ENCODE data around the gene SMPD3. TPM values are rescaled to one million over a fixed set of nuclear protein-coding genes. Genes with fewer than 3 reads are reported as not detected.

The SMPD3 gene
- polyA plus RNA-seq, 3 donors from 2014 or later, result 4.2 to 9.8 (median 7.5) TPM

DNA sequence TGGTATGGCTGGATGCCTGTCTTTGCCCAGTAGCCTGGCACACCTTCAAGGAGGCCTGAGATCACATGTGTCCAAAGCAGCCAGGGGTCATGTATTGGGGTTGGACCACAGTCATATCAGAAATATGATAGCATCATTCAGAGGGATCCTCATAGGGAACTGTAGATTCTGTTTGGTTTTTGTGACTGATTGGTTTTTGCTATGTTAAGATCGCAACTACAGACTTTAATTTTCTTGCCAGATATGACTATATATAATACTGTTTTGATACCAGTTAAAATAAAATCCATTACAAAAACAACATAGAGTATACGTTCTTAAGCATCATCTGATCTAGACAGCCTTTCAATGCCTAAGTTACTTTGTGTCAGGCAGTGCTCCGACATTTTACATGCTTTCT is 11.8 kb upstream of the SMPD3 start:
- peaks cover 4 to 6% (median 4%) of the 10 kb centered on the region in 3 donors for H3K27me3 Mint-ChIP-seq (ENCODE audit: low read depth in 3 of 3)
- no peak overlapping the region for H3K27ac Mint-ChIP-seq
- no peak for DNase-seq
- peaks cover 0 to 4% (median 0%) of the 10 kb centered on the region in 3 donors for H3K36me3 Mint-ChIP-seq
- peaks cover 0 to 2% (median 0%) of the 10 kb centered on the region in 6 donors for H3K9me3 Mint-ChIP-seq
- no peak overlapping the region for H3K4me3 Mint-ChIP-seq
- H3K4me1 Mint-ChIP-seq, result no peaks in the 10 kb centered on the region

DNA sequence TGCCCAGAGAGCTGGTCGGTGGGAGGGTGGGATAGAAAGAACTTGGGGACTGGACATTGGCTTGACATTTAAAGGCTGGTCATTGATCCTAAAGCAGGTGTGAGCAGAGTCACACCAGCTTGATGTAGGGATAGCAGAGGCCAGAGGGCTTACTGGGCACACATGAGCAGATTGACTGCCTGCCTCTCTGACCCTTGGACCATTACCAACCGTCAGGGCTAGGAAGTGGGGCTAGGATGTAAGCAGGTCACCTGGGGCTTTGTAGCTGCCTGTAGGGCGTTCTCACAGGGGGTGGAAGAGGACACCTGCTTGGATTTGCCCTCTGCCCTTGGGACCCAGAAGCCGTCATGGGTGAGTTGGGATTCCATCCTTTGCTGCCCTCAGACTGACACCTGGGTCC is 11.1 kb upstream of the SMPD3 start:
- Mint-ChIP-seq H3K36me3 (peaks cover 0 to 4% (median 0%) of the 10 kb centered on the region in 3 donors), H3K27me3 (ENCODE audit: low read depth in 3 of 3) (peaks cover 4 to 6% (median 4%) of the 10 kb centered on the region in 3 donors), H3K4me3 (no peak overlapping the region), H3K9me3 (peaks cover 0 to 2% (median 0%) of the 10 kb centered on the region in 6 donors), H3K4me1 (no peaks in the 10 kb centered on the region), H3K27ac (no peak overlapping the region)
- no peak for DNase-seq

DNA sequence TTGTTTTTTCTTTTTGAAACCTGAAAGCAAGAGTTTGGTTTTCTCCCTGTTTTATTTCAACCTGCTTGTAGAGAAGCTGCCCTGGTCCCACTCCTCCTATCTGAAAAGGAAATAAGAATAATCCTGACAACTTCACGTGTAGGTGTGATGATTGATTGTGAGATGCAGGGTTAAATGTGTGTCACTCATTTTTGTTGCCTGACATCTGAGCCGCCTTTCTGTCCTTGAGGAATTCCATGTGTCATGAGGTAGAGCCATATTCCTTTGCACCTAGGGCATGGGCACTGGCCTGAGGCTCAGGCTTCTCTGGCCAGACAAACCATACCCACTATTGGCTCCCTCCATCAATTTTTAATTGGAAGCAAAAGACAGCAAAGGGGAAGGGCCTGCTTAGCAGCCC is 10.2 kb upstream of the SMPD3 start:
- DNase-seq, result no peak
- Mint-ChIP-seq H3K4me3 (no peak overlapping the region), H3K4me1 (no peaks in the 10 kb centered on the region), H3K36me3 (peaks cover 0 to 2% (median 0%) of the 10 kb centered on the region in 3 donors), H3K9me3 (peaks cover 0 to under 1% (median 0%) of the 10 kb centered on the region in 6 donors), H3K27me3 (ENCODE audit: low read depth in 3 of 3) (peaks cover 2 to 6% (median 4%) of the 10 kb centered on the region in 3 donors), H3K27ac (no peak overlapping the region)

DNA sequence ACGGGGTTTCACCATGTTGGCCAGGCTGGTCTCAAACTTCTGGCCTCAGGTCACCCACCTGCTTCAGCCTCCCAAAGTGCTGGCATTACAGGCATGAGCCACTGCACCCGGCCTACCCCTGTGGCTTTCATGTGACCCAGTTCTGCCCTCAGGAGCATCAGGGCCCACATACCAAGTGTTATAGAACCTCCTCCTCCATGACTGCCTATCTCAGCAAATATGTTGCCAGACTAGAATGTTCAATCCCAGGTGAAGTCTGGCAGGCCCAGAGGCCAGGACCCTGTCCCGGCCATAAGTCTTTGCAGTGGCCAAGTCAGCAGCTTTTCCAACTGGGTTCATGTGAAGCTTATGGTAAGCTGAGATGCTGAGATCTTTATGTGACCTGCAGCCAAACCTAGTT is 9.8 kb upstream of the SMPD3 start:
- Mint-ChIP-seq H3K9me3 (no peaks in the 10 kb centered on the region), H3K4me1 (no peaks in the 10 kb centered on the region), H3K27me3 (ENCODE audit: low read depth in 3 of 3) (peaks cover 2 to 6% (median 4%) of the 10 kb centered on the region in 3 donors)

DNA sequence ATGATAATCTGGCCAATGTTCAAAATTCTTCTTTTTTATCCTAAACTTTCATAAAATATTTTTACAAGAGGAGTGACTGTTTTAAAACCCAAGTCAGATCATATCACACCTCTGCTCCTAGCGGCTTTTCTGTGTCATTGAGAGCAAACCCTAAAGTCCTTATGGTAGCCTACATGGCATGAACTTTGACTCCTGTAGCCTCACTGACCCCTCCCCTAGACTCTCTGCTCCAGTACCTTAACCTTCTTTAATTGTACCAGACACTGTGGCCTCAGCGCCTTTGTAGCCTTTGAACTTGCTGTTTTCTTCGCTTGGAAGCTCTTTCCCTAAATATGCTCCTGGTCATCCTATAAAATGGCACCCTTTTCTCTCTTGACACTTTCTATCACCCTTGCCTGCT is 7.3 kb upstream of the SMPD3 start:
- Mint-ChIP-seq H3K9me3 (no peaks in the 10 kb centered on the region), H3K4me1 (no peaks in the 10 kb centered on the region), H3K4me3 (no peak overlapping the region), H3K27ac (no peak overlapping the region), H3K36me3 (no peaks in the 10 kb centered on the region), H3K27me3 (ENCODE audit: low read depth in 3 of 3) (peaks cover 1 to 3% (median 2%) of the 10 kb centered on the region in 3 donors)
- no peak for DNase-seq

More for the DNA sequence above, 9.8 kb upstream of the SMPD3 start:
- Mint-ChIP-seq H3K36me3 (no peaks in the 10 kb centered on the region), H3K4me3 (no peak overlapping the region), H3K27ac (no peak overlapping the region)
- DNase-seq, result no peak

DNA sequence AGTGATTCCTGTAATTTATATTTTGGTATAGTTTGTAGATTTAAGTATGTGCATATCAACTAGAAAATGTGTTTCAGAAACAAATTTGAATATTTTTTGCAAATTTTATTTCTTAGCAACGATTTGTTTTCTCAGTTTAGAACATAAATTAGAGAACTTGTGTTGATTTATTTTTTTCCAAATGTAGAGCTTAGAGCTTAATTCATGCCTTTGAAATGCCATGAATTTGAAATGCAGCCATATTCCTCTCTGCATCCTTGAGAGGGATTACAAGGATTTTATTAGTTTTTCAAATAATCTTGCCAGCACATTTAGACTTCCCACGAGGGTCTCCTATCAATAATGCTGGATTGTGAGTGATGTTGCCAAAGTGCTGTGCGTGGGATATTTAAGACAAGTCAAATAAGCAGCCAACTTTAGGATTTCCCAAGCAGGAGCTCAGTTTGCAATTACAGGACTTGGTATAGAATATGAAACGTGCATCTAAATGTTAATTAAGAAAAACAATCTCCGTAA is 6.7 kb upstream of the SMPD3 start:
- no peak for DNase-seq
- Mint-ChIP-seq H3K9me3 (no peaks in the 10 kb centered on the region), H3K36me3 (no peaks in the 10 kb centered on the region), H3K4me1 (no peaks in the 10 kb centered on the region), H3K27me3 (ENCODE audit: low read depth in 3 of 3) (peaks cover 0 to 7% (median 2%) of the 10 kb centered on the region in 3 donors), H3K27ac (no peak overlapping the region), H3K4me3 (no peak overlapping the region)

DNA sequence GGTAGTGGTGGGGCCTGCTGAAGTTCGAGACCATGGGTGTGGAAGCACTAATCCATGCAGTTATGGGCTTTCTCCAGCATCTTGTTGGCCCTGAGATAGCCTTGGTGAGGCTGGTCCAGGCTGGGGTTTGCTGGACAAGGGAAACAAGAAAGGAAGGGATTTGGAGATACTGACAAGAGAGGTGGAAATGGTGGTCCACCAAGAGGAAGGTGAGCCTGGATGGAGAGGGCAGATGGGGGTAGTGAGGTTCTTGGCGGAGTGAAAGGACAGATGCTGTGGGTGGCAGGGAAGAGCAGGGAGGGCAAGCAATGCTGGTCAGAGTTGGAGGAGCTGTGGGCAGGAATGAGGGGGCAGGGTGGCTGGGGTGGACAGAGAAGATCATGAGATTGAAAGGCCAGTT is 5.5 kb upstream of the SMPD3 start:
- no peak for DNase-seq
- H3K36me3 Mint-ChIP-seq, result no peaks in the 10 kb centered on the region
- peaks cover 6 to 7% of the 10 kb centered on the region in 2 donors for H3K4me1 Mint-ChIP-seq
- H3K27ac Mint-ChIP-seq, result no peak overlapping the region
- no peak overlapping the region for H3K4me3 Mint-ChIP-seq
- H3K9me3 Mint-ChIP-seq, result no peaks in the 10 kb centered on the region
- peaks cover 1 to 4% (median 2%) of the 10 kb centered on the region in 3 donors for H3K27me3 Mint-ChIP-seq (ENCODE audit: low read depth in 3 of 3)

DNA sequence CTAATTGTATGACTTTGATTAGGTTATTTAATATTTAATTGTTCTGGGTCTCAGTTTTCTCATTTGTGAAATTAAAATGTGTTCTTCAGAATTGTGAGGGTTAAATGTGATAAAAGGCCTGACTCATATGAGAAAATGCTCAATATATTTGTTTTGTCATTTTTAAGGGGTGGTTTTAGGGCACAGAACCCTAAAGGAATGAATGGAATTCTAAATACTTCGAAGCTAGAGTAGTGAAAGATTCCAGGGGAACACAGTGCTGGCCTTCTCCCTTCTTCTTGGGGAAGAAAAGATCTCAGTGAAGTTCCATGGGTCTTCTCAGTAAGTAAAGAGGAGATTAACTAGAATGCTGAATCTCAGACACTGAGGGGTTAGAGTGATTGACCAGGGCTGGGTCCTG is 3.9 kb upstream of the SMPD3 start:
- DNase-seq, result no peak
- H3K4me3 Mint-ChIP-seq, result no peak overlapping the region
- peaks cover 4 to 7% (median 6%) of the 10 kb centered on the region in 3 donors for H3K27me3 Mint-ChIP-seq (ENCODE audit: low read depth in 3 of 3)
- H3K27ac Mint-ChIP-seq, result no peak overlapping the region
- H3K9me3 Mint-ChIP-seq, result no peaks in the 10 kb centered on the region
- peaks cover 13 to 15% of the 10 kb centered on the region in 2 donors for H3K4me1 Mint-ChIP-seq
- H3K36me3 Mint-ChIP-seq, result no peaks in the 10 kb centered on the region

DNA sequence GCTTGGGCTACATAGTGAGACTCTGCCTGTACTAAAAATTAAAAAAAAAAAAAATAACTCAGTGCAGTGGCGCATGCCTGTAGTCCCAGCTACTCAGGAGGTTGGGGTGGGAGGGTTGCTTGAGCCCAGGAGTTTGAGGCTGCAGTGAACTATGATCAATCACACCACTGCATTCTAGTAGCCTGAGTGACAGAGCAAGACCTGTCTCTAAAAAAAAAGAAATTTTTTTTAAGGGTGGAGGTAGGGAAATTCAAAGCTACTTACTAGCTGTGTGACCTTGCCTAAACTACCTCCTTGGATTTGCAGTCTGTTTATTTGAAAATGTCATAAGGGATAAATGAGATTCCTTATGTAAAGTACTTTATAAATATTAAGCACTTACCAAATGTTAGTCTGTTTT is 3.4 kb upstream of the SMPD3 start:
- Mint-ChIP-seq H3K4me1 (peaks cover 13 to 15% of the 10 kb centered on the region in 2 donors), H3K36me3 (no peaks in the 10 kb centered on the region), H3K9me3 (no peaks in the 10 kb centered on the region), H3K27me3 (ENCODE audit: low read depth in 3 of 3) (peaks cover 4 to 7% (median 6%) of the 10 kb centered on the region in 3 donors), H3K27ac (no peak overlapping the region), H3K4me3 (no peak overlapping the region)
- DNase-seq, result no peak

DNA sequence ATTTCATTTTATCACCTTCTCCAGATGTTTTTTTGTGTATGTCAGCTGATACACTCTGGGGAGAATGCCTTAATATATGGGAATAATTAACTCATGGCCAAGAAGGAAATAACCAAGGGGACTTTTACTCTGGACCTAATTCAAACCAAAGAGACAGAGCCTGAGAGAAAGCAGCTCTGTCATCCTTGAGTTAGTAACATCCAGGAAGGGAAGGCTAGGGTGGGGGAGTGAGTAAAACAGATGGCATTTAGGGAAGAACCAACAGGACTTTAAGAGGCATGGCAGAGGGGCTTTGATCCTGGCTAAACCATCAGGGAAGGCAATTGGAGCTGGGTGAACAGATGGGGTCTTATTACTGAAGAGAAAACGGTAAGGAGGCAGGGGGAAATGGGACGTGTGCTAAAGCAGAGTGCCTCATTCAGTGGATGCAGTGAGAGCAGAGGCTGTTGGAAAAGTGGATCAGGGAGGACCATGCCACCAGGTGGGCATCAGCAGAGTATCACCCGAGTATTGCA is 2.5 kb upstream of the SMPD3 start:
- peaks cover 8 to 12% (median 10%) of the 10 kb centered on the region in 3 donors for H3K27me3 Mint-ChIP-seq (ENCODE audit: low read depth in 3 of 3)
- no peaks in the 10 kb centered on the region for H3K36me3 Mint-ChIP-seq
- H3K4me1 Mint-ChIP-seq, result peaks cover 13 to 19% of the 10 kb centered on the region in 2 donors
- peak overlapping the region in 1 of 6 donors; percentile 62 for H3K27ac Mint-ChIP-seq
- no peaks in the 10 kb centered on the region for H3K9me3 Mint-ChIP-seq
- H3K4me3 Mint-ChIP-seq, result no peak overlapping the region
- DNase-seq, result no peak

DNA sequence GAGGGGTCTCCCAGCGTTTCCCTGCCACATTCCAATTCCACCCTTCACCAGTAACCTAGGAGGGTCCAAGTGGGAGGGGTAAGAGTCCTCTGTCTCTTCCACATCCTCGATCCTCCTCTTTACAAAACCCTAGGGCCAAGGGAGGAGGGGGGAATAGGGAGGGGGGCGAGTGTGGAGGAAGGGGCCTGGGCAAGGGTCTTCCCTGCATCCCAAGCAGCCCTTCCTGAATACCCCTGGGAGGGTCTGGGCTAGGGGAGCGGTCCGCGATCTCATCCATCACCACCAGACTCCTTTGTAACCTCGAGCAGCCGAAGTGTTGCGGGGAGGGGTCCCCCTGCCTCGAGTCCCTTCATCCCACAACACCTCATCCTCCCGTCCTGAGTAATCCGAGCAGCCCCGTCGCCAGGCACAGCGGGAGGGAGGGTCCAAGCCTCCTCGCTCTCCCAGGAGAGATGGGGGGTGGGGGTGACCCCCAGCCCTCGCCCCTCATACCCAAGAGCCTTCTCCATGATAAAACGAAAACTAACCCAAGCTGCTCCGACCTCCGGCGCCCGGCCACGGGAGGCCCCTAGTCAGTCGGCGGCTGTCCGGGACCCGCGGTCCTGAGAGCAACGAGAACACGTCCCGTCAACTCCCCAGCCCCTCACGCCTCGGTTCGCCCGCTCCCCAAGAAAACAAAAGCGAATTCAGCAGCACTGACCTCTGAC is 502 bp downstream of the SMPD3 start:
- Mint-ChIP-seq H3K4me3 (peak overlapping the region; percentile 48 to 79 (median 63)), H3K27me3 (ENCODE audit: low read depth in 3 of 3) (peaks cover 12 to 23% (median 14%) of the 10 kb centered on the region in 3 donors), H3K9me3 (no peaks in the 10 kb centered on the region), H3K4me1 (peaks cover 13 to 19% of the 10 kb centered on the region in 2 donors), H3K36me3 (no peaks in the 10 kb centered on the region), H3K27ac (no peak overlapping the region)
- no peak for DNase-seq

DNA sequence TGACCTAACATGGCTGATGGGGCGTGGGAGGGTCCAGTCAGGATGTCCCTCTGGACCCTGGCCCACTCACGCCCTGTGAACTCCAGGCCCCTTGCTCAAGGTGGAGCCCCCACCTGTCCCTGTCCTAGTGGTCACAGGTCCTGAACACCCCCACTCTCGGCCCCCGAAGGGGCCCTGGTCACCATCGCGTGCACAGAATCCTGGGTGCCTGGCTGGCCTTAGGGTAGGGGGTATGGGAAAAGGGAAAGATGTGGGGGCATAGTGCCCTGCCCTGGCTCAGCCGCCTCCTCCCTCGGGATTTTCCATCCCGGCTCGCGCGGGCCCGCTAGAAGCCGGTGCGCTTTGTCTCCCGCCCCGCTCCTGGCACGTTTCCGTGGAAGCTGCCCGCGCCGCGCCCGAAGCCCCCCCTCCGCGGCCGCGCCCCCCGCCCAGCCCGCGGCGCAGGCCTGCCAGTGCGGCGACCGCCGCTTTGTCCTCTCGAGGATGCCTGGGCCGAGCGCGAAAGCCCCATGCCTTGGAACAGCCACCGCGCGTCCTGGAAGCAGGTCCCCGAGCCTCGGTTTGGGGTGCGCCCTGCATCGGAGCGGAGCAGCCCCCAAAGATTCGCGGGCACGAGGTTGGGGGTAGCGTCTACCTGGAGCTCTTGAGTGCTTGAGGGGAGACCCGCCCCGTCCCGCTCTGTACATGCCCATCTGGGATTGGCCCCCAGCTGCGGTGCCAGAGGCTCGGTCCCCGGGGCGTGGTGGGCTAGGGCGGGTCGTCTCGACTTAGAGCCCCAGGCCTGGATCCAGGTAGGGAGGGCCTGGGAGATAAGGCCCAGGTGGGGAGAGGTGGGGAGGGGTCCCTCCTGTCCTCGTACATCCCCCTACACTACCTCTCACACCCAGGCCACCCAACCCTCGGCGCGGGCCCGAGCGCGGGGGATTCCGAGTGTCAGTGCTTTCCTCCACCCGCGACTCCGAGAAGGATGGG is 1.3 kb downstream of the SMPD3 start:
- H3K9me3 Mint-ChIP-seq, result no peaks in the 10 kb centered on the region
- H3K27ac Mint-ChIP-seq, result no peak overlapping the region
- no peaks in the 10 kb centered on the region for H3K36me3 Mint-ChIP-seq
- H3K4me3 Mint-ChIP-seq, result peak overlapping the region in 2 of 5 donors; percentile 10 to 33
- DNase-seq, result no peak
- peaks cover 13 to 19% of the 10 kb centered on the region in 2 donors for H3K4me1 Mint-ChIP-seq
- peaks cover 12 to 25% (median 14%) of the 10 kb centered on the region in 3 donors for H3K27me3 Mint-ChIP-seq (ENCODE audit: low read depth in 3 of 3)

DNA sequence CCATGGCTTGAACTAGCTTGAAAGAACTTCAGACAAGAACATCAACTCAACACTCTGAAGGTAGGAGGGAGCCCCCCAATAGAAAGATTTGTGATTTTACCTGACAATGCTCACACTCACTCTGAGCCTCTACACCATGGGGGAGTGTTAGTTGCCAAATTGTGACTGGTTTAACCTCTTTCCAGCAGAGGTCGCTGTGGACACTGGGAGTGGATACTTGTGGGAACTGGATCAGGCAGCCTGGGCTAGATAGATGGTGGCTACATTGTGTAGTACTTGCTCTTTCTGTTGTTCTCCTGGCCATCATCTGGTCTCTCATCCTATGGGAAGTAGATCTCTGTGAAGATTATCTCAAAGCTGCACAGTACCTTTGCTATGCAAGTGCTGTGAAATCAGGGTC is 2.9 kb downstream of the SMPD3 start:
- Mint-ChIP-seq H3K9me3 (no peaks in the 10 kb centered on the region), H3K27me3 (ENCODE audit: low read depth in 3 of 3) (peaks cover 12 to 26% (median 17%) of the 10 kb centered on the region in 3 donors), H3K36me3 (no peaks in the 10 kb centered on the region), H3K27ac (no peak overlapping the region), H3K4me3 (no peak overlapping the region), H3K4me1 (peaks cover 13 to 19% of the 10 kb centered on the region in 2 donors)
- no peak for DNase-seq
